MCF 10A (cell line): ENCODE data around the gene FOXS1. TPM values are rescaled to one million over a fixed set of nuclear protein-coding genes. Genes with fewer than 3 reads are reported as not detected.

Experiments used
- BruUV-seq: library from RNA; stranded (reverse); fragments of 400-500 nt; replicated peaks from 2 replicates; lab custom pipeline; 2021; lab: Mats Ljungman, UMichigan
- CTCF ChIA-PET: fragments of 300-600 bp; sonication (Branson Sonifier 250); formaldehyde crosslinking; extraction: SDS; loops from one replicate; lab custom pipeline; 2021; ENCODE audit warnings: antibody characterized with exemption, inconsistent platforms; lab: Yijun Ruan, JAX
- POLR2A ChIA-PET: fragments of 300-600, 350-650 bp; sonication (Branson Sonifier 250); formaldehyde crosslinking; extraction: SDS; loops from one replicate; lab custom pipeline; 2020; ENCODE audit warnings: antibody characterized with exemption, inconsistent platforms; lab: Yijun Ruan, JAX
- DNase-seq: peaks from one replicate; pipeline ENCODE4 v3.0.0-alpha.2; 2018; ENCODE audit not compliant: unreplicated experiment
- H3K27ac Mint-ChIP-seq: one replicate; pipeline ENCODE4 v1.8.0; 2022; ENCODE audit warnings: mild to moderate bottlenecking, low read depth, mixed read lengths; ENCODE audit not compliant: unreplicated experiment
- H3K27me3 Mint-ChIP-seq: one replicate; pipeline ENCODE4 v1.8.0; 2022; ENCODE audit warnings: mixed read lengths; ENCODE audit not compliant: insufficient read depth, unreplicated experiment
- H3K36me3 Mint-ChIP-seq: one replicate; pipeline ENCODE4 v1.8.0; 2022; ENCODE audit warnings: mild to moderate bottlenecking, moderate library complexity, mixed read lengths; ENCODE audit not compliant: insufficient read depth, unreplicated experiment
- H3K4me1 Mint-ChIP-seq: one replicate; pipeline ENCODE4 v1.8.0; 2022; ENCODE audit warnings: mixed read lengths; ENCODE audit not compliant: insufficient read depth, unreplicated experiment
- H3K4me3 Mint-ChIP-seq: one replicate; pipeline ENCODE4 v1.8.0; 2022; ENCODE audit warnings: mild to moderate bottlenecking, moderate library complexity, mixed read lengths; ENCODE audit not compliant: unreplicated experiment
- H3K9me3 Mint-ChIP-seq: one replicate; pipeline ENCODE4 v1.8.0; 2022; ENCODE audit warnings: mixed read lengths; ENCODE audit not compliant: unreplicated experiment
- intact Hi-C: fragments of 100-400 bp; cut with micrococcal nuclease; formaldehyde crosslinking; loops from 2 replicates; pipeline ENCODE4 v1.14.1; 2022
- total RNA-seq: library from RNA; stranded (reverse); gene quantifications from 2 replicates; pipeline ENCODE4 v1.2.3, GENCODE V29; 2022
- TF ChIP-seq, protein P1 (sequence below): fragments of 200-600 bp; IDR thresholded peaks from one replicate; pipeline ENCODE4 v1.8.0; 2022; ENCODE audit warnings: antibody characterized with exemption, mild to moderate bottlenecking; ENCODE audit not compliant: unreplicated experiment

FOXS1 gene
- total RNA-seq, 1 experiment from 2014 or later, result not detected

- Mint-ChIP-seq H3K4me3 (no peak overlapping the region), H3K4me1 (no peaks in the 10 kb centered on the region), H3K9me3 (no peaks in the 10 kb centered on the region), H3K36me3 (peaks cover 36% of the 10 kb centered on the region), H3K27ac (no peak overlapping the region), H3K27me3 (no peaks in the 10 kb centered on the region)
- intact Hi-C loops, result no loop called here
- DNase-seq, result no peak
- POLR2A ChIA-PET, result no interaction called here
- TF ChIP-seq, protein P1, sequence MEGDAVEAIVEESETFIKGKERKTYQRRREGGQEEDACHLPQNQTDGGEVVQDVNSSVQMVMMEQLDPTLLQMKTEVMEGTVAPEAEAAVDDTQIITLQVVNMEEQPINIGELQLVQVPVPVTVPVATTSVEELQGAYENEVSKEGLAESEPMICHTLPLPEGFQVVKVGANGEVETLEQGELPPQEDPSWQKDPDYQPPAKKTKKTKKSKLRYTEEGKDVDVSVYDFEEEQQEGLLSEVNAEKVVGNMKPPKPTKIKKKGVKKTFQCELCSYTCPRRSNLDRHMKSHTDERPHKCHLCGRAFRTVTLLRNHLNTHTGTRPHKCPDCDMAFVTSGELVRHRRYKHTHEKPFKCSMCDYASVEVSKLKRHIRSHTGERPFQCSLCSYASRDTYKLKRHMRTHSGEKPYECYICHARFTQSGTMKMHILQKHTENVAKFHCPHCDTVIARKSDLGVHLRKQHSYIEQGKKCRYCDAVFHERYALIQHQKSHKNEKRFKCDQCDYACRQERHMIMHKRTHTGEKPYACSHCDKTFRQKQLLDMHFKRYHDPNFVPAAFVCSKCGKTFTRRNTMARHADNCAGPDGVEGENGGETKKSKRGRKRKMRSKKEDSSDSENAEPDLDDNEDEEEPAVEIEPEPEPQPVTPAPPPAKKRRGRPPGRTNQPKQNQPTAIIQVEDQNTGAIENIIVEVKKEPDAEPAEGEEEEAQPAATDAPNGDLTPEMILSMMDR, result no peak
- CTCF ChIA-PET, result interaction anchor here (0.5 to 3.6 kb wide), 7 partner anchors 10 to 844 kb away, joined by 3 to 30 read pairs (median 4); no protein-coding TSS in a partner anchor
- BruUV-seq, result no TSS peak
These were observed 38.6 kb downstream of the FOXS1 start for GRCh38 chr20:31806564-31807355.

DNA sequence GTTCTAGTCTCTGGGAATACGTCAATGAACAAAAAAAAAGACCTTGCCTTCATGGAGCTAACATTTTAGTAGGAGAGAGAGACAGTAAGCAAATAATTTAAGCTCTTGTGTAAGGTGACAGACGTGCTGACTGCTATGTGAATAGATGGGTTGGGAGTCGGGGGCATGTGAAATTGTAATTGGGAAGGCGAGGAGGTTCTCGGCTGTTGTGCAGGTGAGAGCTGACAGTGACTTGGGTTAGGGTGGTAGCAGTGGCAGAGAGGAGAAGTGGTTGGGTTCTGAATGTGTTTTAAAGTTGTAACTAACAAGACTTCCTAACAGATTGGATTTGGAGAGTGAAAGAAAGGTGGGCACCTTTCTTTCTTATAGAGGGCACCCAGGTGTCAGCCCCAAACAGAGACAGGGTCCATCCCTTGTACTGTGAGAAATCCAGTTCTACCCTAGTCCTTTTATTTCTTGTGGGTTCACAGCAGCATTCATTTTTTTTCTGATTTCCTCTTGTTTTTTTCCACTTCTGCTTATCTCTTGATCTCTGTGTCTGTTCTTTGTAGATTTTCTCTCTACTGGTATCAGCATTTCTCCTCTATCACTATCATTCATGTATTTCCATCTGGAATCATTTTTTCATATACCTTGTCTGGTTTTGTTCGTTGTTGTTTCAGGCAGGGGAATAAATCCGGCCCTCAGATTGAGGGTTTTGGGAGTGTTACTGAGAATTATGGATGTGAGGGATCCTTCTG, 41.7 kb downstream of the FOXS1 start:
- no TSS peak for BruUV-seq
- POLR2A ChIA-PET, result interaction anchor here (1.2 kb wide), 1 partner anchor 9 kb away, joined by 3 read pairs; no protein-coding TSS in a partner anchor
- no peak for DNase-seq
- Mint-ChIP-seq H3K9me3 (no peaks in the 10 kb centered on the region), H3K4me1 (no peaks in the 10 kb centered on the region), H3K36me3 (peaks cover 50% of the 10 kb centered on the region), H3K27me3 (no peaks in the 10 kb centered on the region), H3K4me3 (no peak overlapping the region), H3K27ac (no peak overlapping the region)
- TF ChIP-seq, protein P1, result no peak
- CTCF ChIA-PET, result interaction anchor here (0.6 to 1.6 kb wide), 3 partner anchors 19 to 227 kb away, joined by 3 to 5 read pairs (median 3); no protein-coding TSS in a partner anchor
- intact Hi-C loops, result no loop called here

DNA sequence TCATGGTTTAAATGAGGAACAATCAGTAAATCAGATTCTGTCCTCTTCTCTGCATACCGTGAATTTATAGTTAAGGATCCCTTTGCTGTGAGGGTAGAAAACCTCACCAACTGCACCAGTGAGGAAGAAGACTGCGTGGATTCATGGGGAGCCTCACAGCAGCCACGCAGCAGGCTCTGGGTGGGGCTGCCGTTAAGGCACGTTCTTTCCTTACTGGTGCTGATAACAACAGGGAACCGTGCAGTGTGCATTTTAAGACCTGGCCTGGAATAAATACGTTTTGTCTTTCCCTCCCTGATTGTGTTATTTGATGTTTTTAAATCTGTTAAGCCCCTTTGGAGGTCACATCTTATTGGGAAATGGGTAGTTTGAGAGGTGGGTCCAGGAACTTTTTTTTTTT, 43.9 kb downstream of the FOXS1 start:
- Mint-ChIP-seq H3K4me3 (no peak overlapping the region), H3K27me3 (no peaks in the 10 kb centered on the region), H3K4me1 (no peaks in the 10 kb centered on the region), H3K27ac (no peak overlapping the region), H3K9me3 (no peaks in the 10 kb centered on the region), H3K36me3 (peaks cover 61% of the 10 kb centered on the region)
- DNase-seq, result no peak
- CTCF ChIA-PET, result no interaction called here
- POLR2A ChIA-PET, result no interaction called here
- intact Hi-C loops, result no loop called here
- no TSS peak for BruUV-seq
- TF ChIP-seq, protein P1, result no peak

DNA sequence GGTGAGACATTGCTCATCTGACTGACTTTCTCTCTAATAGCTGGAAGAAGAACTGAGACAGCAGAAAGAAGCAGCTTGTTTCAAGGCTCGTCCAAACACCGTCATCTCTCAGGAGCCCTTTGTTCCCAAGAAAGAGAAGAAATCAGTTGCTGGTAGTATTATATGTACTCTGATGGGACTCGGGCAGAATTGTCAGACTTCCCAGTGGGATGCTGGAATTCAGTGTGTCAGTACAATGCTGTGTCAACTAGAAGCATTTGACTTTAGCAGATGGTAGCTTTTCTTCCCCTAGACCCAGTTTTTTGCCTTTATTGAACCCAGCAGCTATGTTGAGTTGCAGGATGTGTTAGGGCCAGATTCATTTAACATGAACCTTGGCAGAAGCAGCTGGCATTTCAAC, 48.0 kb downstream of the FOXS1 start:
- Mint-ChIP-seq H3K27me3 (no peaks in the 10 kb centered on the region), H3K27ac (no peak overlapping the region), H3K36me3 (peaks cover 63% of the 10 kb centered on the region), H3K4me3 (no peak overlapping the region), H3K9me3 (no peaks in the 10 kb centered on the region), H3K4me1 (no peaks in the 10 kb centered on the region)
- no peak for DNase-seq
- intact Hi-C loops, result no loop called here
- POLR2A ChIA-PET, result interaction anchor here (0.6 to 1.7 kb wide), 2 partner anchors 16 to 83 kb away, joined by 3 to 4 read pairs; no protein-coding TSS in a partner anchor
- CTCF ChIA-PET, result interaction anchor here (0.5 to 0.7 kb wide), 2 partner anchors 11 to 54 kb away, joined by 3 read pairs; no protein-coding TSS in a partner anchor
- TF ChIP-seq, protein P1, result no peak
- no TSS peak for BruUV-seq
